Stimulated activated naive CD4-positive, alpha-beta T cell (primary cell): ENCODE results near the gene SMURF2.
A peak's percentile ranks its signal among the peaks of the same experiment; 100 is the strongest.
"Not testable (repeated sequence)": the region's sequence is repeated elsewhere in the genome, so short reads cannot be mapped to it uniquely, and the experiment has no call there.

Experiments used
- DNase-seq, 6 experiments: peaks; one replicate each; lab custom pipeline; 2025; lab: John Stamatoyannopoulos, UW

SMURF2 gene

DNA sequence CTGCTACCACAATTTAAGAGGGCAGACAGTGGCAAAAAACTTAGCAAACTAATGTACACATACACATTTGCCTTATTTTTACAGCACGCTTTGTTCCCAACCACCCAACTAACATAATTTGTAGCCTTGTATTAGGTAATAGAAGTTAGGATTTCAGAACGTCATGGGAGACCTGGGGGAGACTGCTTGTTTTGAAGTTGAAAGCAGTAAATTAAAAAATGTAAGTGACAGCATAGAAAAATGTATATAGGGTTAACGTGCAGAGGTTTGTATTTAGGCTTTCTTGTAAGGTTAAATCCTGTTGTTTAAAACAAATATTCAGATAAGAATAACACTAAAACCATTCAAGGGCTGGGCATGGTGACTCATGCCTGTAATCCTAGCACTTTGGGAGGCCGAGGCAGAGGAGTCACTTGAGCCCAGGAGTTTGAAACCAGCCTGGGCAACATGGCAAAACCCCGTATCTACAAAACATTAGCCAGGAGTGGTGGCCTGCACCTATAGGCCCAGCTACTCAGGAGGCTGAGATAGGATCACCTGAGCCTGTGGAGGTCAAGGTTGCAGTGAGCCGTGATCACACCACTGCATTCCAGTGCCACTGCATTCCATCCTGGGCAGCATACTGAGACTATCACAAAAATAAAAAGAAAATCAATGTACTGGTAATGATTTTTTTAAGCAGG lies 2.3 kb upstream of the SMURF2 start:
- not testable (repeated sequence) for DNase-seq

DNA sequence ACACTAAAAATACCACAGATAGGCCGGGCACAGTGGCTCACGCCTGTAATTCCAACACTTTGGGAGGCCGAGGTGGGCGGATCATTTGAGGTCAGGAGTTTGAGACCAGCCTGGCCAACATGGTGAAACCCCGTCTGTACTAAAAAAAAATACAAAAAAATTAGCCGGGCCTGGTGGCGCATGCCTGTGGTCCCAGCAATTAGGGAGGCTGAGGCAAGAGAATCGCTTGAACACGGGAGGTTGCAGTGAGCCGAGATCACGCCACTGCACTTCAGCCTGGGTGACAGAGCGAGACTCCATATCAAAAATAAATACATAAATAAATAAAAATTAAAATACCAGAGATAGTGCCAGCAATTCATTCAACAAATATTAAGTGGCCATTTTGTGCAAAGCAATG lies 1.7 kb upstream of the SMURF2 start:
- not testable (repeated sequence) for DNase-seq

DNA sequence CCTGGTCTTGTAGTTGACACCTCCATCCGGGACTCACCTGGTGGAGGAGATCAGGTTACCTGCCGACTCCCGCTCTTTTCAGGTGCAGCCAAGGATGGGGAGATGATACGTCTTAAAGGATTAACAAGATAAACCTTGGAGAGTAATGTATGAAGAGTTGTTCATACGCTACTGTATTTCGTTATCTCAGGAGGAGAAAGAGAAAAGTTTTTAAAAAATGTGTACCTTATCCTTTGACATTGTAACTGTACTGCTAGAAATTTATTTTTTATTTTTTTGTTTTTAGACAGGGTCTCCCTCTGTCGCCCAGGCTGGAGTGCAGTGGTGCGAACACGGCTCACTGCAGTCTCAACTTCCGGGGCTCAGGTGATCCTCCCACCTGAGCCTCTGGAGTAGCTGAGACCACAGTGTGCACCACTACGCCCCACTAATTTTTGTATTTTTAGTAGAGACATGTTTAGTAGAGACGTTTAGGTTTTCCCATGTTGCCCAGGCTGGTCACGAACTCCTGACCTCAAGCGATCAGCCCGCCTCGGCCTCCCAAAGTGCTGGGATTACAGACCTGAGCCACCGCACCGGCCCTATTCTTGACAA lies 764 bp upstream of the SMURF2 start:
- no peak for DNase-seq

GRCh38 chr17:64661726-64661975 lies 456 bp downstream of the SMURF2 start:
- peak in 2 of 6 experiments; percentile 34 to 46 for DNase-seq

DNA sequence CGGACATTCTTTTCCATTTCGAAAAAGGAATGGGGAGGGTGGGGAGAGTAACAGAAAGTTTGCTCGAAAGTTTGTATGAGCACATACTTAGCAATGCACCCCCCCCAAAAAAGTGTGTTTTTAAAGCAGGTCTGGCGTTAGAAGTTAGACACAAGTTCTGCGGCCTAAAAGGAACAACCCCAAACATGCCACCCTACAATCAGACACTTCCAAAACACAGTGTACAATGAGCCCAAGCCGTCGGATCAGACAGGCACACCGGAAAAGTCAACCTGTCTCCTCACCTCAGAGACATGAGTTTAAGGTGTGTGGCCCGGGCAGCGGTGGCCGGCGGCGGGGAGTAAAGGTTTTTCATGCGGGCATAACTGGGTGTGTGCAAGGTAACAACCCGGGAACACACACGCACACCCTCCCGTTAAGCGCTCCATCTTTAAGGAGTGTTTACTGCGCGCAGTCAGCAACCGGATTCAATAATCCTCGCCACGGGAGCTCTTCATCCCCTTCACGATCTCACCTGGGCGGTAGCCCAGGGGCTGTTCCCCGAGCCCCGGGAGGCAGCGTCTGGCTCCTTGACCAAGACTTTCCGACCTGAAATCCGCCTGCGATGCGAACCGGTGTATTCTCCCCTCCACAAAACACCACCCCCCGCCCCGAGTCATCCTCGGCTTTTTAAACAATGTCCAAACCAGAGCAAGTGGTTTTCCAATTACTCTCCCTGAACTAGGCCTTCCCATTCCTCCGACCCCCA lies 955 bp downstream of the SMURF2 start:
- peak in 5 of 6 experiments; percentile 29 to 53 (median 41) for DNase-seq

DNA sequence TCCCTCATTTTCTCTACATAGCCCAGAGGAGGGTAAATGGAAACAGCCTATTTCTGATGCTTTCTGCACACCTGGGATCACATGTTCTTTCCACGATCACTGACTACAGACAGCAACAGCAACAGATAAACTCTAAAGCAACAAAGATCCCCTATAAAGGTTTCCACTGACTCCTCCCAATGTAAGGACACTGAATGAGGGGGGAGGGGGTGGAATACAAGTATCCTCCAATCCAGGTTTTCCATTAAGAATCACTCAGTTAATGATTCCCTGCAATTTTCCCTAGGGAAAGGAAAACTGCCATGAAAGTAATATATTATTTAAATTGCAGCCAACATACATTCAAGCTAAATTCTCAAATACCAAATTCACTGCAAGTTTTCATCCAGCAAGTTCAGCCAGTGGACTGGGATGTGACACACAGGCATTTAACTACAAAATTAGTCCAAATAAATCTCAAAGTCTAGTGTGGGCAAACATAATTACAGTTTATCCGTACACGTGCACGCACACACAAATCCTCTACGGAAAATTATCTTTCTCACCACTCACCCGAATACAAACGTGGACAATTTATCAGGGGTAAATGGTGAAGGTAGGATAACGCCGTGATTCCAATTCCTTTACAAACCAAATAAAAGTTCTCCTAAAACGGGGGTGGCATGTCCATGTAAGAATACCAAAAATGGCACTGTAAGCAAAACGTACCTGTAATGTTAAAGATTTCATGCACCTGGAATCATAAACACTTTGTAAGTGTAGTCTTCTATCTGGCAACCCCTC lies 1.7 kb downstream of the SMURF2 start:
- DNase-seq, result peak in 1 of 6 experiments; percentile 15

GRCh38 chr17:64658931-64659330 lies 3.2 kb downstream of the SMURF2 start:
- DNase-seq, result peak in 1 of 6 experiments; percentile 6

DNA sequence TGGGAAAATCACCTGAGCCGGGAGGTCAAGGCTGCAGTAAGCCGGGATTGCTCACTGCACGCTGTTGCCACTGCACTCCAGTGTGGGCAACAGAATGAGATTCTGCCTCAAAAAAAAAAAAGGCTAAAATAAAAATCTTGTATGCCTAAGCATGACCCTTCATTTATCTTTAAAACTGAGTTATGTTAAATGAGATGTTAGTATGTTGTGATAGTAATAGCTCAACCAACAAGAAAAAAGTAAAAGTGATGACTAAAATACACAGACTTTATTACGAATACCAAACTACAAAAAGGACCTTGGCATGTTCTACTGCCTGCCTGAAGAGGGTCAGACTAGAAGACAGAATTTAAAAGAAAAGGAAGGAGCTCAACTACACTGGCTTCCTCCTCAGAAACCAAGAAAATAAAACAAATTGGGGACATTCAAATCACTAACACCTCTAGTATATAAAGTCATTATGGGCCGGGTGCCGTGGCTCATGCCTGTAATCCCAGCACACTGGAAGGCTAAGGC lies 4.4 kb downstream of the SMURF2 start:
- no peak for DNase-seq

GRCh38 chr17:64655704-64656103 lies 6.4 kb downstream of the SMURF2 start:
- no peak for DNase-seq

GRCh38 chr17:64653985-64654355 lies 8.1 kb downstream of the SMURF2 start:
- DNase-seq, result no peak

- DNase-seq, result no peak
These were observed 8.7 kb downstream of the SMURF2 start for GRCh38 chr17:64653325-64653984.

- DNase-seq, result no peak
These were observed 10.2 kb downstream of the SMURF2 start for GRCh38 chr17:64651889-64652288.

DNA sequence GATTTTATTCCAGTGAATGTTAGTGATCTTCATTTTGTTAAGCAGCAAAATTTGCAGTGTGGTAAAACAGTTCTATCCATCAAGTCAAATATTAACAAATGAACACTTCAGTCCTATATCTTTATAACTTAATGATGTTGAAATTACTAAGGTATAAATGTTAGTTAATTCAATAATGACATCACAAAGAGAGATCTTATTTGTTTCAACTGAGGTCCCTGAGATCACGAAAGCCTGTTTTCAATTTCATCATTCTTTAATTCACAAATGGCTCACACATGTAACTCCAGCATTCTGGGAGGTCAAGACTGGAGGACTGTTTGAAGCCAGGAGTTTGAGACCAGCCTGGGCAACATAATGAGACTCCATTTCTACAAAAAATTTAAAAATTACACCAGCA lies 13.9 kb downstream of the SMURF2 start:
- no peak for DNase-seq

DNA sequence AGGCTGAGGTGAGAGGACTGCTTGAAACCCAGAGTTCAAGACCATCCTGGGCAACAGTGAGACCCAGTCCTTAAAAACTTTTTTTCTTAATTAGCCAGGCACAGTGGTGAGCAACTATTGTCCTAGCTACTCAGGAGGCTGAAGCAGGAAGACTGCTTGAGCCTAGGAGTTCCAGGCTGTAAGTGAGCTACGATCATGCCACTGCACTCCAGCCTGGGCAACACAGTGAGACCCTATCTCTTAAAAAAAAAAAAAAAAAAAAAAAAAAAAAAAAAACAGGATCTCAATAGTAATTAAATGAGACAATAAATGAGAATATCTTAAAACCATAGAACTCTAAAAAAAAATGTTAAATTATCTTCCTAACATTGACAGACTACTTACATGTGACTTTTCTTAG lies 14.3 kb downstream of the SMURF2 start:
- no peak for DNase-seq

DNA sequence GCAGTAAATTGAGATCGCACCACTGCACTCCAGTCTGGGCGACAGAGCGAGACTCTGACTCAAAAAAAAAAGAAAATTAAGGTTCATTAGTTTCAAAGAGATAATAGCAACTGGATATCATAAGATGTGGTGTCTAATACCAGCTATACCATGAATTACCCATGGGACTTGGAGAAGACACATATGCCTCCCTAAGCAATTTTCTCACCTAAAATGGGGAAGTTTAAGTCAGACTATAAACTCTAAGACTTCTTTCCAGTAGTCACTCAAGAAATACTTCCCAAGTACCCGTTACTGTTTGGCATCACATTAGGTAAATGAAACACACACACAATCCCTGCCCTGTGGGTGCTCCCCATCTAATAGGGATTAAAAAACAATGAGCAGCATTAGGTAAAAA lies 22.6 kb downstream of the SMURF2 start:
- DNase-seq, result no peak

- no peak for DNase-seq
These were observed 23.4 kb downstream of the SMURF2 start for GRCh38 chr17:64638552-64639203.

DNA sequence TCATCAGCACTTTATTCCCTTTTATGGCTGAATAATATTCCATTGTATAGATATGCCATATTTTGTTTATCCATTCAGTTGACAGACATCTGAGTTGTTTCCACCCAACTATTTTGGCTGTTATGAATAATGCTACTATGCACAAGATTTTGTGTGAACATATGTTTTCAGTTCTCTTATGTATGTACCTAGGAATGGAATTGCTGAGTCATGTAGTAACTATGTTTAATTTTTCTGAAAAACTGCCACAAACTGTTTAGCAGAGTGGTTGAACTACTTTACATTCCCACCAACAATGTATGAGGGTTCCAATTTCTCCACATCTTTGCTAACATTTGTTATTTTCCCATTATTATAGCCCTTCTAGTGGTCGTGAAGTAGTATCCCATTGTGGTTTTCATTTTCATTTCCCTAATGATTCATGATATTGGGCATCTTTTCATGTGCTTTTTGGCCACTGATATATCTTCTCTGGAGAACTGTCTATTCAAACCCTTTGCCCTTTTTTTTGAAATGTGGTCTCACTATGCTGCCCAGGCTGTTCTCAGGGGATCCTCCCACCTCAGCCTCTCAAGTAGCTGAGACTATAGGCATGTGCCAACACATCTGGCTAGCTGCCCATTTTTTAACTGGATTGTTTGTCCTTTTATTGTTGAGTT lies 26.3 kb downstream of the SMURF2 start:
- no peak for DNase-seq

DNA sequence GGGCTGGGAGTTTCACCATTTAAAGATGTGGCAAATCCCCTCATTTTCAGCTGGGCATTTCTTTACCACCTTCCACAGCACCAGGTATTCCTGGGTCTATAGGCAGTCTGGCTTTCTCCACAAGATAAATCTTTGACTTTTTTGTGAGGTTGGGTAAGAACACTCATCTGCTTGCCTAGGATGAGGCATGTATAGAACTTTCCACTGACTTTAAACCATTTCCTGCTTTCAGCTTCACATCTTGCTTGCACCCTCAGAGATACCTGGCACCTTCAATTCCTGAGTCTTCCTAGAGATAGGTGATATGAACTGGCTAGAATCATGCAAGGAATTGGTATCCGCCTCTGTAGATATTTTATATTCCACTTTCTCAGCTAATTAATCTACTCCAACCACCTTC lies 27.9 kb downstream of the SMURF2 start:
- DNase-seq, result no peak

- no peak for DNase-seq
These were observed 29.5 kb downstream of the SMURF2 start for GRCh38 chr17:64632606-64633005.

DNA sequence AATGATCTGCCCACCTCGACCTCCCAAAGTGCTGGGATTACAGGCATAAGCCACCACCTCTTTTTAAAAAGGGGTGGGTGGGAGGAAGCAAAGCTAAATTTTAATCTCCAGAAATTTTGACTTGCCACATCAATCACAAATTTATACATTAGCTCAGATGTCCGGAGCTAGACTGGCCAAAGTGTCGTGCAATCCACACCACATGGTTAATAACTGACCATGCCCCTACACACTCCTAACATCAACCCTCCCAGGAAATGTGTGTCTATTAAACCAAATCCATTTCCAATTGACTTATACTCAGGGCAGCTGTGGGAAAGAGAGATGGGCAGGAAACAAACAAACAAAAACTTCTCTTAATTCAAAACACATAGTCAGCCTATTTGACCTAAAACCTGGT lies 29.9 kb downstream of the SMURF2 start:
- DNase-seq, result no peak
